GM12878 (cell line): ENCODE results near the gene KISS1R. TPM values are rescaled to one million over a fixed set of nuclear protein-coding genes. Genes with fewer than 3 reads are reported as not detected.
A peak's percentile ranks its signal among the peaks of the same experiment; 100 is the strongest.

ENCODE experiments used
- ATAC-seq: fragments of 200-7000 bp; cut with Tn5 transposase; 3 replicates; pipeline ENCODE4 v1.9.1; 2020; ENCODE audit warnings: mild to moderate bottlenecking, moderate library complexity
- Bru-seq: library from RNA; stranded (reverse); fragments of 400-500 nt; gene quantifications from one replicate; lab custom pipeline; 2021; lab: Mats Ljungman, UMichigan
- BruChase-seq, 2 experiments: library from RNA; stranded (reverse); fragments of 400-500 nt; gene quantifications; one replicate each; lab custom pipeline; 2021; lab: Mats Ljungman, UMichigan
- BruUV-seq: library from RNA; stranded (reverse); fragments of 400-500 nt; replicated peaks from 2 replicates; lab custom pipeline; 2021; lab: Mats Ljungman, UMichigan
- CTCF ChIA-PET: fragments of 300-600 bp; sonication (Branson Sonifier 250); formaldehyde crosslinking; extraction: SDS; loops from one replicate; lab custom pipeline; 2021; ENCODE audit warnings: inconsistent platforms; lab: Yijun Ruan, JAX
- POLR2A ChIA-PET: fragments of 350-600 bp; formaldehyde crosslinking; extraction: SDS; loops from one replicate; lab custom pipeline; 2021; ENCODE audit warnings: inconsistent platforms; lab: Charles Lee
- RAD21 ChIA-PET: fragments of 300-600 bp; sonication (Branson Sonifier 250); formaldehyde crosslinking; loops from one replicate; lab custom pipeline; 2023; ENCODE audit warnings: antibody characterized with exemption; ENCODE audit not compliant: unreplicated experiment; lab: Charles Lee
- SMC1A ChIA-PET: fragments of 300-600 bp; sonication (Branson Sonifier 250); formaldehyde crosslinking; loops from one replicate; lab custom pipeline; 2023; ENCODE audit not compliant: unreplicated experiment, uncharacterized antibody; lab: Charles Lee
- DNase-seq: peaks from one replicate; pipeline ENCODE4 v3.0.0-alpha.2; 2011; ENCODE audit warnings: low read depth, low spot score
- FAIRE-seq: peaks from 3 replicates; lab custom pipeline; 2011; peaks lifted over from hg19 to GRCh38; lab: Jason Lieb, UNC
- H2AFZ ChIP-seq: 2 replicates; pipeline ENCODE4 v1.6.0; 2011; ENCODE audit warnings: low read depth, low read length, control low read depth; ENCODE audit not compliant: control insufficient read depth
- H3K27ac ChIP-seq: 2 replicates; pipeline ENCODE4 v1.5.1; 2011; ENCODE audit warnings: control low read depth; ENCODE audit not compliant: control insufficient read depth, insufficient read depth
- H3K27me3 ChIP-seq, 2 experiments: replicated peaks in 1 of 2; 2 replicates each; pipeline versions ENCODE4 v1.6.0 to v1.6.1; 2011; ENCODE audit warnings: low read length in 1 of 2; ENCODE audit not compliant: control insufficient read depth in 2 of 2, insufficient read depth in 2 of 2
- H3K36me3 ChIP-seq, 2 experiments: 2 replicates each; pipeline ENCODE4 v1.5.1; 2011; ENCODE audit warnings: low read length in 1 of 2; ENCODE audit not compliant: control insufficient read depth in 2 of 2, insufficient read depth in 2 of 2
- H3K4me1 ChIP-seq: 2 replicates; pipeline ENCODE4 v1.6.1; 2011; ENCODE audit warnings: mild to moderate bottlenecking, low read length, moderate library complexity, mixed read lengths; ENCODE audit not compliant: control insufficient read depth, insufficient read depth
- H3K4me2 ChIP-seq: 2 replicates; pipeline ENCODE4 v1.6.0; 2011; ENCODE audit warnings: control low read depth; ENCODE audit not compliant: control insufficient read depth, insufficient read depth
- H3K4me3 ChIP-seq: fragments of 200-600 bp; sonication (generic); 2 replicates; pipeline ENCODE4 v1.5.1; 2016
- H3K79me2 ChIP-seq: 2 replicates; pipeline ENCODE4 v1.6.0; 2011; ENCODE audit warnings: low read length; ENCODE audit not compliant: control insufficient read depth, insufficient read depth
- H3K9ac ChIP-seq: 2 replicates; pipeline ENCODE4 v1.8.0; 2011; ENCODE audit warnings: low read length, control low read depth, mixed read lengths; ENCODE audit not compliant: control insufficient read depth, insufficient read depth
- H3K9me3 ChIP-seq: replicated peaks from 3 replicates; pipeline ENCODE4 v1.5.1; 2011; ENCODE audit warnings: mild to moderate bottlenecking, low read length; ENCODE audit not compliant: control insufficient read depth, insufficient read depth
- H4K20me1 ChIP-seq: 2 replicates; pipeline ENCODE4 v1.6.0; 2011; ENCODE audit not compliant: control insufficient read depth, insufficient read depth
- BHLHE40 ChIP-seq, 2 experiments: fragments of 450-650 bp in 1 of 2; IDR thresholded peaks; 2 replicates each; pipeline ENCODE4 v1.6.1; 2011 to 2017; ENCODE audit warnings: low read depth in 2 of 2, borderline replicate concordance in 1 of 2, improper control_type of control experiment in 1 of 2, low read length in 1 of 2, mild to moderate bottlenecking in 1 of 2
- DPF2 ChIP-seq: fragments of 450-650 bp; IDR thresholded peaks from 2 replicates; pipeline ENCODE4 v1.6.1; 2017; ENCODE audit warnings: mild to moderate bottlenecking
- FOXM1 ChIP-seq: IDR thresholded peaks from 2 replicates; pipeline ENCODE4 v1.6.1; 2012; ENCODE audit warnings: low read depth, mild to moderate bottlenecking, inconsistent platforms, low read length, moderate library complexity
- GATAD2B ChIP-seq: fragments of 450-650 bp; conservative IDR thresholded peaks from 2 replicates; pipeline ENCODE4 v1.6.1; 2017; ENCODE audit warnings: low read depth, mild to moderate bottlenecking, moderate library complexity
- IKZF2 ChIP-seq, 2 experiments: fragments of 450-650 bp; IDR thresholded peaks; 2 replicates each; pipeline ENCODE4 v1.6.1; 2017; ENCODE audit warnings: mild to moderate bottlenecking in 2 of 2, moderate library complexity in 2 of 2
- PAX5 ChIP-seq: IDR thresholded peaks from 2 replicates; pipeline ENCODE4 v1.6.1; 2011; ENCODE audit warnings: low read depth, low read length, borderline replicate concordance
- POLR2A ChIP-seq: IDR thresholded peaks from 2 replicates; pipeline ENCODE4 v1.6.1; 2011; ENCODE audit warnings: low read depth, mild to moderate bottlenecking, low read length
- RELA ChIP-seq: fragments of 450-650 bp; IDR thresholded peaks from 2 replicates; pipeline ENCODE4 v1.8.0; 2014; ENCODE audit warnings: borderline replicate concordance; ENCODE audit not compliant: partially characterized antibody
- SMAD5 ChIP-seq: IDR thresholded peaks from 2 replicates; pipeline ENCODE4 v1.6.1; 2016; ENCODE audit warnings: antibody characterized with exemption, low read depth
- SMC3 ChIP-seq: IDR thresholded peaks from 2 replicates; pipeline ENCODE4 v1.6.1; 2011; ENCODE audit warnings: low read length, improper control_type of control experiment, borderline replicate concordance
- SREBF2 ChIP-seq: IDR thresholded peaks from 2 replicates; pipeline ENCODE4 v1.6.1; 2012; ENCODE audit warnings: mild to moderate bottlenecking, low read length
- TCF3 ChIP-seq: IDR thresholded peaks from 2 replicates; pipeline ENCODE4 v1.6.1; 2012; ENCODE audit warnings: low read depth, mild to moderate bottlenecking, low read length, borderline replicate concordance; ENCODE audit not compliant: insufficient read depth
- YY1 ChIP-seq: IDR thresholded peaks from 2 replicates; pipeline ENCODE4 v1.6.1; 2011; ENCODE audit warnings: low read depth, mild to moderate bottlenecking, low read length
- ZNF217 ChIP-seq: fragments of 450-650 bp; IDR thresholded peaks from 2 replicates; pipeline ENCODE4 v1.6.1; 2017; ENCODE audit warnings: antibody characterized with exemption, mild to moderate bottlenecking
- WGBS: methylation state at CpG from one replicate; pipeline ENCODE4 v1.1.6; 2016; ENCODE audit warnings: low lambda C conversion rate; ENCODE audit not compliant: insufficient replicate concordance, insufficient coverage; ENCODE audit errors: missing lambda C conversion rate; 5-methylcytosine and 5-hydroxymethylcytosine counted together
- in situ Hi-C: fragments of 300-500 bp; cut with MboI; formaldehyde crosslinking; loops from 9 replicates; pipeline ENCODE4 v1.14.3; 2018; ENCODE audit warnings: mixed read lengths
- intact Hi-C: fragments of 100-400 bp; cut with micrococcal nuclease; formaldehyde crosslinking; loops from one replicate; pipeline ENCODE4 v1.14.2; 2022; ENCODE audit not compliant: unreplicated experiment
- long read RNA-seq, 2 experiments: library from polyadenylated mRNA; unstranded; transcript quantifications; one replicate each; pipeline ENCODE4 v2.0.0, GENCODE V29; 2019 to 2020
- polyA minus RNA-seq, 3 experiments: library from RNA; depleted of rRNA, polyadenylated mRNA; stranded (reverse); fragments of >200 nt; gene quantifications; 2 replicates each; pipeline ENCODE4 v1.2.3, GENCODE V29; 2011
- polyA plus RNA-seq, 11 experiments: library from polyadenylated mRNA; depleted of rRNA in 4 of 11; unstranded in 6 of 11; stranded (reverse) in 5 of 11; fragments of >200 nt; fragmentation: Nextera tagmentation in 4 of 11; fragmentation: Illumina TruSeq in 1 of 11; extraction: Ambion mirVana in 4 of 11; extraction: Trizol in 1 of 11; gene quantifications; 1 replicate in 1 of 11; 2 replicates in 10 of 11; pipeline versions ENCODE4 v1.2.1 to v1.2.3, GENCODE V29; 2011 to 2016; ENCODE audit warnings: inconsistent platforms in 2 of 11, missing spikeins in 2 of 11, low read depth in 1 of 11
- total RNA-seq, 4 experiments: library from RNA; depleted of rRNA in 3 of 4; stranded (reverse); fragments of >200 nt in 3 of 4; fragmentation: Illumina TruSeq in 1 of 4; extraction: Trizol in 1 of 4; gene quantifications; 2 replicates each; pipeline versions ENCODE4 v1.2.1 to v1.2.3, GENCODE V29; 2013 to 2021
- TF ChIP-seq, protein P1 (sequence below): IDR thresholded peaks from 2 replicates; pipeline ENCODE4 v1.6.1; 2012; ENCODE audit warnings: low read depth, low read length, improper control_type of control experiment
- TF ChIP-seq, protein P2 (sequence below): fragments of 450-650 bp; IDR thresholded peaks from 2 replicates; pipeline ENCODE4 v1.6.1; 2017; ENCODE audit warnings: borderline replicate concordance
- TF ChIP-seq, protein P3 (sequence below): IDR thresholded peaks from 2 replicates; pipeline ENCODE4 v1.6.1; 2011; ENCODE audit warnings: borderline replicate concordance, low read depth, mild to moderate bottlenecking, moderate library complexity, mixed read lengths, low read length; ENCODE audit not compliant: insufficient read depth; ENCODE audit errors: extremely low read length

The KISS1R gene
- total RNA-seq (2013; cell fraction: nucleolus; rRNA removed): 16.9 and 18.1 TPM in 2 replicates
- total RNA-seq (2014; rRNA removed) (0.60 and 2.7 TPM in 2 replicates), total RNA-seq (2014; rRNA removed; fragmentation: Illumina TruSeq; extraction: Trizol) (not detected in 2 replicates), total RNA-seq (2021) (1.8 TPM in 2 replicates), polyA plus RNA-seq (2011; rRNA removed) (1.6 and 2.8 TPM in 2 replicates), polyA plus RNA-seq (2014; fragmentation: Illumina TruSeq; extraction: Trizol) (not detected in 2 replicates), polyA plus RNA-seq (2014; fragmentation: Nextera tagmentation; extraction: Ambion mirVana) (under 1 TPM in 1 of 2 experiments, not detected in 1; 0.13 TPM), polyA plus RNA-seq (2014; rRNA removed) (0.83 and 2.1 TPM in 2 replicates), polyA plus RNA-seq (2016; fragmentation: Nextera tagmentation; extraction: Ambion mirVana) (1 to 10 TPM in 1 of 2 experiments, under 1 TPM in 1; 0.14 to 1.4 TPM), polyA minus RNA-seq (2011; rRNA and poly(A)+ RNA removed) (0.29 and 1.3 TPM in 2 replicates), Bru-seq, nascent RNA (percentile 28 among the genes with signal in this experiment), BruChase-seq, experiment 1, labeled RNA remaining after a 6-hour chase (percentile 22 among the genes with signal in this experiment), BruChase-seq, experiment 2, labeled RNA remaining after a 2-hour chase (percentile 20 among the genes with signal in this experiment)
- 0.30 TPM for polyA plus RNA-seq (2011; ENCODE audit: low read depth)
- polyA plus RNA-seq (2011; cell fraction: cytosol; rRNA removed): 2.7 and 4.7 TPM in 2 replicates
- polyA plus RNA-seq (2011; cell fraction: nucleus; rRNA removed): 19.3 and 20.1 TPM in 2 replicates
- 1.9 and 2.3 TPM in 2 replicates for polyA plus RNA-seq (2012)
- 1.9 and 2.8 TPM in 2 replicates for polyA minus RNA-seq (2011; cell fraction: cytosol; rRNA and poly(A)+ RNA removed)
- 1.7 and 3.2 TPM in 2 replicates for polyA minus RNA-seq (2011; cell fraction: nucleus; rRNA and poly(A)+ RNA removed)
- long read RNA-seq, experiment 1: 0 reads
- long read RNA-seq, experiment 2: 0 reads

DNA sequence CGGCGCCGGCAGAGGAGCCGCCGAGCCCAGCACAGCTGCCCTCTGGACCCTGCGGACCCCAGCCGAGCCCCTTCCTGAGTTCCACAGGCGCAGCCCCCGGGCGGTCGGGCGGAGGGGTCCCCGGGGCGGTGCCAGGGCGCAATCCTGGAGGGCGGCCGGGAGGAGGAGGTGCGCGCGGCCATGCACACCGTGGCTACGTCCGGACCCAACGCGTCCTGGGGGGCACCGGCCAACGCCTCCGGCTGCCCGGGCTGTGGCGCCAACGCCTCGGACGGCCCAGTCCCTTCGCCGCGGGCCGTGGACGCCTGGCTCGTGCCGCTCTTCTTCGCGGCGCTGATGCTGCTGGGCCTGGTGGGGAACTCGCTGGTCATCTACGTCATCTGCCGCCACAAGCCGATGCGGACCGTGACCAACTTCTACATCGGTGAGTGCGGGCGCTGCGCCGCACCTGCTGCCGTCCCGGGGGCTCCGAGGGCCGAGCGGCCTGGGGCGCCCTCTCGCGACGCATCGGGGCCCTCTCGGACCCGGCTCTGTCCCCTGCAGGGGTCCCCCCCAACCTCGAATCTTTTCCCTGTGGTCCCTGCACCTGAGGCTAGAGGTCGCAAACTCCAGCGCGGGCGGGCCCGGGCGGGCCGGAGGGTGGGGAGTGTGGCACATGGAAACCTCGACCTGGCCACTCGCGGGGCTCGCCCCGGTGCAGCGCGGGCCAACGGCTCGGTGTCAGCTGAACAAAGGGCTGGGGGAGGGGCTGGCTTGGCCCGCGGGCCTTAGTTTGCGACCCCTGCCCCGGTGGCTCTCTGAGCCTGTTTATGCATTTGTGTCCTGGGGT lies at the start of gene KISS1R:
TSS of gene KISS1R (plus strand) at position 11 of the 829 bp plus-strand sequence. CDS start at position 181, 170 bp downstream.
- CTCF ChIA-PET: interaction anchor here (1.7 to 4.6 kb wide), 3 partner anchors 11 to 54 kb away, joined by 3 to 50 read pairs (median 24); no protein-coding TSS in a partner anchor
- TF ChIP-seq ZNF217 (peak; percentile 90), YY1 (0 out of 2 replicates have a peak, but pooled peaks have one; percentile 36), SMAD5 (no peak), SREBF2 (no peak), TCF3 (peak; percentile 72; the same call in 1 of the 2 replicates), FOXM1 (no peak), SMC3 (peak; percentile 74), BHLHE40 (IDR thresholded peaks at IDR 0.05; ENCODE audit: borderline replicate concordance in 1 of 2, low read depth in 2 of 2, low read length in 1 of 2) (peak; percentile 77 to 93; a peak in 3 of 4 replicates), RELA (no peak), IKZF2 (IDR thresholded peaks at IDR 0.05) (no peak), PAX5 (peak; percentile 68; the same call in 1 of the 2 replicates), GATAD2B (peak; percentile 95), DPF2 (peak; percentile 83; the same call in 1 of the 2 replicates), POLR2A (0 out of 2 replicates have a peak, but pooled peaks have one; percentile 16)
- TF ChIP-seq, protein P1, sequence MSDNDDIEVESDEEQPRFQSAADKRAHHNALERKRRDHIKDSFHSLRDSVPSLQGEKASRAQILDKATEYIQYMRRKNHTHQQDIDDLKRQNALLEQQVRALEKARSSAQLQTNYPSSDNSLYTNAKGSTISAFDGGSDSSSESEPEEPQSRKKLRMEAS: 0 out of 2 replicates have a peak, but pooled peaks have one; percentile 32
- TF ChIP-seq, protein P2, sequence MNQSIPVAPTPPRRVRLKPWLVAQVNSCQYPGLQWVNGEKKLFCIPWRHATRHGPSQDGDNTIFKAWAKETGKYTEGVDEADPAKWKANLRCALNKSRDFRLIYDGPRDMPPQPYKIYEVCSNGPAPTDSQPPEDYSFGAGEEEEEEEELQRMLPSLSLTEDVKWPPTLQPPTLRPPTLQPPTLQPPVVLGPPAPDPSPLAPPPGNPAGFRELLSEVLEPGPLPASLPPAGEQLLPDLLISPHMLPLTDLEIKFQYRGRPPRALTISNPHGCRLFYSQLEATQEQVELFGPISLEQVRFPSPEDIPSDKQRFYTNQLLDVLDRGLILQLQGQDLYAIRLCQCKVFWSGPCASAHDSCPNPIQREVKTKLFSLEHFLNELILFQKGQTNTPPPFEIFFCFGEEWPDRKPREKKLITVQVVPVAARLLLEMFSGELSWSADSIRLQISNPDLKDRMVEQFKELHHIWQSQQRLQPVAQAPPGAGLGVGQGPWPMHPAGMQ: peak; percentile 22; the same call in 1 of the 2 replicates
- TF ChIP-seq, protein P3, sequence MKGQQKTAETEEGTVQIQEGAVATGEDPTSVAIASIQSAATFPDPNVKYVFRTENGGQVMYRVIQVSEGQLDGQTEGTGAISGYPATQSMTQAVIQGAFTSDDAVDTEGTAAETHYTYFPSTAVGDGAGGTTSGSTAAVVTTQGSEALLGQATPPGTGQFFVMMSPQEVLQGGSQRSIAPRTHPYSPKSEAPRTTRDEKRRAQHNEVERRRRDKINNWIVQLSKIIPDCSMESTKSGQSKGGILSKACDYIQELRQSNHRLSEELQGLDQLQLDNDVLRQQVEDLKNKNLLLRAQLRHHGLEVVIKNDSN: no peak

More for the DNA sequence above, at the start of gene KISS1R:
- DNase-seq: no peak
- ChIA-PET SMC1A (interaction anchor here (1.1 to 3.3 kb wide), 2 partner anchors 9 to 53 kb away, joined by 4 to 18 read pairs; no protein-coding TSS in a partner anchor), RAD21 (interaction anchor here (0.6 to 3.6 kb wide), 4 partner anchors 21 to 59 kb away, joined by 3 to 46 read pairs (median 6); no protein-coding TSS in a partner anchor), POLR2A (interaction anchor here (0.6 to 1.3 kb wide), 2 partner anchors 24 to 411 kb away, joined by 4 to 8 read pairs; partner anchors contain the start of genes MED16 and RNU6-9)
- FAIRE-seq: no peak
- H3K4me3 ChIP-seq: peak within 1 kb of the TSS; percentile 41; the same call in 1 of the 2 replicates
- H3K27me3 ChIP-seq: peaks cover 0 to 2% of the 10 kb centered on the region in 2 experiments; a peak in 1 of 4 replicates
- no TSS peak for BruUV-seq
- no peaks in the 10 kb centered on the region for H3K9me3 ChIP-seq
- intact Hi-C loops (no loop called here), in situ Hi-C loops (no loop called here)
- no peak within 1 kb of the TSS; the same call in 1 of the 2 replicates for H3K9ac ChIP-seq
- no peaks in the 10 kb centered on the region for H4K20me1 ChIP-seq
- peaks cover 25% of the 10 kb centered on the region for H3K4me1 ChIP-seq
- H3K27ac ChIP-seq: no peak within 1 kb of the TSS
- H3K79me2 ChIP-seq: peaks cover 7% of the 10 kb centered on the region
- peak within 1 kb of the TSS; percentile 77 for H3K4me2 ChIP-seq
- no peaks in the 10 kb centered on the region for H3K36me3 ChIP-seq
- no peak within 1 kb of the TSS for H2AFZ ChIP-seq
- ATAC-seq: peak; percentile 44
- WGBS: 3% methylated on average over 80 of the region's 87 CpGs
